ENCODE results near the gene PTPRK.

PTPRK gene

GRCh38 chr6:128389820-128390534, 130.4 kb downstream of the PTPRK start:
- DNase-seq (ENCODE audit: low read depth, low spot score) = no peak

GRCh38 chr6:128388380-128388779, 132.0 kb downstream of the PTPRK start:
- no peak for DNase-seq (ENCODE audit: low read depth, low spot score)

- DNase-seq (ENCODE audit: low read depth, low spot score) = no peak
These were observed 139.5 kb downstream of the PTPRK start for GRCh38 chr6:128380891-128381290.

- DNase-seq (ENCODE audit: low read depth, low spot score) = no peak
These were observed 140.8 kb downstream of the PTPRK start for GRCh38 chr6:128379577-128379976.

- no peak for DNase-seq (ENCODE audit: low read depth, low spot score)
These were observed 143.4 kb downstream of the PTPRK start for GRCh38 chr6:128376952-128377503.

GRCh38 chr6:128371136-128371535, 149.3 kb downstream of the PTPRK start:
- DNase-seq (ENCODE audit: low read depth, low spot score) = no peak

GRCh38 chr6:128370072-128370471, 150.3 kb downstream of the PTPRK start:
- DNase-seq (ENCODE audit: low read depth, low spot score) = no peak

GRCh38 chr6:128368213-128368944, 152.0 kb downstream of the PTPRK start:
- DNase-seq (ENCODE audit: low read depth, low spot score) = no peak

GRCh38 chr6:128367437-128367836, 153.0 kb downstream of the PTPRK start:
- no peak for DNase-seq (ENCODE audit: low read depth, low spot score)

- no peak for DNase-seq (ENCODE audit: low read depth, low spot score)
These were observed 154.8 kb downstream of the PTPRK start for GRCh38 chr6:128365520-128366160.

GRCh38 chr6:128364766-128365519, 155.5 kb downstream of the PTPRK start:
- no peak for DNase-seq (ENCODE audit: low read depth, low spot score)

- no peak for DNase-seq (ENCODE audit: low read depth, low spot score)
These were observed 157.2 kb downstream of the PTPRK start for GRCh38 chr6:128363020-128363813.

- no peak for DNase-seq (ENCODE audit: low read depth, low spot score)
These were observed 159.0 kb downstream of the PTPRK start for GRCh38 chr6:128361378-128361777.

GRCh38 chr6:128358244-128358776, 162.1 kb downstream of the PTPRK start:
- DNase-seq (ENCODE audit: low read depth, low spot score) = no peak

GRCh38 chr6:128357392-128358130, 162.8 kb downstream of the PTPRK start:
- DNase-seq (ENCODE audit: low read depth, low spot score) = no peak

GRCh38 chr6:128352366-128352765, 168.0 kb downstream of the PTPRK start:
- DNase-seq (ENCODE audit: low read depth, low spot score) = no peak

GRCh38 chr6:128351255-128351514, 169.2 kb downstream of the PTPRK start:
- DNase-seq (ENCODE audit: low read depth, low spot score) = no peak

GRCh38 chr6:128350416-128351254, 169.8 kb downstream of the PTPRK start:
- DNase-seq (ENCODE audit: low read depth, low spot score) = no peak

GRCh38 chr6:128347123-128347522, 173.3 kb downstream of the PTPRK start:
- no peak for DNase-seq (ENCODE audit: low read depth, low spot score)

All from activated naive CD8-positive, alpha-beta T cell treated with anti-CD3 and anti-CD28 coated beads, Interleukin-2, amount 50 U/mL, for 16 hours (primary cell).